H1 (cell line): ENCODE results near the gene WDR12. TPM values are rescaled to one million over a fixed set of nuclear protein-coding genes. Genes with fewer than 3 reads are reported as not detected.

Source experiments
- ASH2L ChIP-seq: fragments of 200-600, 300-600 bp; sonication (generic); IDR thresholded peaks from one replicate; pipeline ENCODE4 v1.7.1; 2017; ENCODE audit warnings: low read length
- E2F6 ChIP-seq: IDR thresholded peaks from 2 replicates; pipeline ENCODE4 v1.6.1; 2012; ENCODE audit warnings: inconsistent platforms
- polyA plus RNA-seq, 7 experiments: library from polyadenylated mRNA; depleted of rRNA in 3 of 7; stranded (reverse) in 5 of 7; unstranded in 2 of 7; fragments of >200 nt in 5 of 7; fragments of 200-250 nt in 2 of 7; gene quantifications; 1 replicate in 5 of 7; 2 replicates in 1 of 7; 4 replicates in 1 of 7; pipeline versions ENCODE4 v1.2.1 to v1.2.3, GENCODE V29; 2011 to 2013; ENCODE audit warnings: missing spikeins in 2 of 7, mixed read lengths in 2 of 7
- total RNA-seq: library from RNA; stranded (reverse); fragmentation: NEBNext Ultra II Directional; extraction: Animal tissue kit (Norgen Biotek cat#: 25700); gene quantifications from 2 replicates; pipeline ENCODE4 v1.2.1, GENCODE V29; 2021

WDR12 gene
- total and polyA plus RNA-seq, 2 of the 8 experiments (the other 6 are each of a cell fraction or from before 2014, with no cell fraction given) = 25.0 to 183 TPM

- TF ChIP-seq E2F6 = no peak
- no peak for TF ChIP-seq ASH2L
These were observed 26.3 kb downstream of the WDR12 start (continued) for GRCh38 chr2:202885190-202885589.
